Stimulated activated CD8-positive, alpha-beta memory T cell treated with anti-CD3 and anti-CD28 coated beads, Interleukin-4, amount 100 ng/mL, for 1 hour (primary cell): ENCODE results near the gene MRPL51.

Experiments used
- DNase-seq, 2 donors: peaks; one replicate each; pipeline ENCODE4 v3.0.0-alpha.2; 2020; ENCODE audit warnings: low read depth in 2 of 2, low spot score in 1 of 2

Gene MRPL51

DNA sequence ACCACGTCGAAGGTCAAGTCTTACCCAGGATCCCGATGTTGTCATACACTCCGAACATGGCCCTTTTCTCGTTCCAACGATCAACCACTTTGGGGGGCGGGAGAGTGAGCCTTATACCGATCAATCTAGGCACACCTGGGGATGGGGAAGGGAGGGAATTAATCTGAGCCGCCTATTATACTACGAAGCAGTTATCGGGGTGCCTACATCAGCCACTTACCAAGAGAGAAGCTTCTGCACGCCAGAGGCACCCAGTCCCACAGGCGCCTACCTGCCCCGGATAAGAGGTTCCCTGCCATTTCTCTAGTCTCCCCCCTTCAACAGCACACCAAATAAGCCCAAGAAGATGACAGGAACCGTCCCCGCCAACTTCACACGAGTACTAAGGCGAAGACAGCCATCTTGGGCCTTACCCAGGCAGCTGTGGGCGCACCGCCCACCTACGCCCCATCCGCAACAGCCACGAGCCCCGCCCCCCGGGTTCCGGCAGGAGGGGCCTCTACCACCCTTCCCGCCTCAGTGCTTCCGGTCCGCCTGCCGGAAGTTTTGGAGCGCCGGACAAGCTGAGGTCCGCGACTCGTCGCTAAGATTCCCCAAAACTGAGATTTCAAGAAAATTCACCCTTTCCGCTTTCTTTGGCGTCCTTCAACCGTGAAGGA, at the start of gene MRPL51:
TSS of gene MRPL51 (minus strand) at position 425 of the 659 bp plus-strand sequence. CDS start at position 299, 126 bp downstream.
- peak; percentile 95 to 96 for DNase-seq

GRCh38 chr12:6542209-6543009, 49.3 kb upstream of the MRPL51 start:
- no peak for DNase-seq

DNA sequence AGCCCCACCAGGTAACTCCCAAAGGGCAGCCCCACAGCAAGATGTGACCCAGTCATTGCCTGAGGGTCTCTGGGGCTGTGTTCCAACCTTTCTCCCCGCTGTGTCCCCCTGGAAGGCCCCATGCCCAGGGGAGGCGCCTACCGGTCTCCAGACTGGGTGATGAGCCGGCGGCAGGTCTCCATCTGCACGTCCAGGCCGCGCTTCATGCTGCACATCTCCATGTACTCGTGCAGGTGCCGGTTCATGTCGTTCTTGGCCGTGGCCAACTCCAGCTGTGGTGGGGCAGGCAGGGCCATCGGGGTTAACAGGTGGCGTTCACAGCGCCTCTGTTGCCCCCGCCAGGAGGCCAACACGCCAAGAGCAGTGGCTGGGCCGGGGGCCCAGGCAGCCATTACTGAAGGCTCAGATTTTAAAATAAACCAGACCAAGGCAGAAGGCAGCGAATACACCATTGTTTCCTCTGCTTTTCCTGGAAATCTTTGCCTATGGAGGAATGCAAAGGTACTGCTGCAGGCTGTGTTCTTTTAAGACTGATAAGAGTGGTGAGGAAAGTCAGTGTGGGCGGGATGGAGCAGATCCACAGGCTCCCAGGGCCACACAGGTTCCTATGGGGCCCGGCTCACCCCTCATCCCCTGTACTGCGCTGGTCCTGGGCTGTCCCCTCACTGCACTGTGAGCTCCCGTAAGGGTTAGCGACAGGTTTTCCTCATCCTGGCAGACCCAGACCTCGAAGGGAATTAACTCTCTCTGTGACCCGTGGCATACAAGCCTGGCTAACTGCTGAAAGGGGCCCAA, 48.5 kb upstream of the MRPL51 start:
- no peak for DNase-seq

- no peak for DNase-seq
Observed at GRCh38 chr12:6540181-6540877, 47.3 kb upstream of the MRPL51 start.

DNA sequence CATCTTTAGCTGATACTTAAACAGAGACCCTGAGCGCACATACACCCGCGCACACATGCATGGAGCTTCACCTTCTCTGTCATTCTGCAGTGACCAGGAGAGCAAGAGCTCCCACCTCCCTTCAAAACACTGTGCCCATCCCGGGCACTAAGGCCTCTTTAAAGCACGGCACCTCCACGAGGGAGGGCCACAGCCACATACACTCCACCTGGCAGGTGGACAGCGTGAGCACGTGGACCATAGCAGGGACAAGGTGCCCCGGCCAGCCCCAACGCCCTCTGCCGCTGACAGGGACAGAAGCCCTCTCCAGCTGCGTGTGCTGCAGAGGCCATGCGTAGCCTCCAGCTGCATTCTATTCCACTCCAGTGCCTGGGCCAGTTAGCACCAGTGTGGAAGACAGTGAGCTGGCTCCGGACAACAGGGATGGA, 46.7 kb upstream of the MRPL51 start:
- no peak for DNase-seq

GRCh38 chr12:6539314-6539682, 46.2 kb upstream of the MRPL51 start:
- no peak for DNase-seq

- DNase-seq: no peak
Observed at GRCh38 chr12:6538420-6539313, 45.6 kb upstream of the MRPL51 start.

DNA sequence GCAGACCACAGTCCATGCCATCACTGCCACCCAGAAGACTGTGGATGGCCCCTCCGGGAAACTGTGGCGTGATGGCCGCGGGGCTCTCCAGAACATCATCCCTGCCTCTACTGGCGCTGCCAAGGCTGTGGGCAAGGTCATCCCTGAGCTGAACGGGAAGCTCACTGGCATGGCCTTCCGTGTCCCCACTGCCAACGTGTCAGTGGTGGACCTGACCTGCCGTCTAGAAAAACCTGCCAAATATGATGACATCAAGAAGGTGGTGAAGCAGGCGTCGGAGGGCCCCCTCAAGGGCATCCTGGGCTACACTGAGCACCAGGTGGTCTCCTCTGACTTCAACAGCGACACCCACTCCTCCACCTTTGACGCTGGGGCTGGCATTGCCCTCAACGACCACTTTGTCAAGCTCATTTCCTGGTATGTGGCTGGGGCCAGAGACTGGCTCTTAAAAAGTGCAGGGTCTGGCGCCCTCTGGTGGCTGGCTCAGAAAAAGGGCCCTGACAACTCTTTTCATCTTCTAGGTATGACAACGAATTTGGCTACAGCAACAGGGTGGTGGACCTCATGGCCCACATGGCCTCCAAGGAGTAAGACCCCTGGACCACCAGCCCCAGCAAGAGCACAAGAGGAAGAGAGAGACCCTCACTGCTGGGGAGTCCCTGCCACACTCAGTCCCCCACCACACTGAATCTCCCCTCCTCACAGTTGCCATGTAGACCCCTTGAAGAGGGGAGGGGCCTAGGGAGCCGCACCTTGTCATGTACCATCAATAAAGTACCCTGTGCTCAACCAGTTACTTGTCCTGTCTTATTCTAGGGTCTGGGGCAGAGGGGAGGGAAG, 44.7 kb upstream of the MRPL51 start:
- peak; percentile 71 to 75 for DNase-seq

DNA sequence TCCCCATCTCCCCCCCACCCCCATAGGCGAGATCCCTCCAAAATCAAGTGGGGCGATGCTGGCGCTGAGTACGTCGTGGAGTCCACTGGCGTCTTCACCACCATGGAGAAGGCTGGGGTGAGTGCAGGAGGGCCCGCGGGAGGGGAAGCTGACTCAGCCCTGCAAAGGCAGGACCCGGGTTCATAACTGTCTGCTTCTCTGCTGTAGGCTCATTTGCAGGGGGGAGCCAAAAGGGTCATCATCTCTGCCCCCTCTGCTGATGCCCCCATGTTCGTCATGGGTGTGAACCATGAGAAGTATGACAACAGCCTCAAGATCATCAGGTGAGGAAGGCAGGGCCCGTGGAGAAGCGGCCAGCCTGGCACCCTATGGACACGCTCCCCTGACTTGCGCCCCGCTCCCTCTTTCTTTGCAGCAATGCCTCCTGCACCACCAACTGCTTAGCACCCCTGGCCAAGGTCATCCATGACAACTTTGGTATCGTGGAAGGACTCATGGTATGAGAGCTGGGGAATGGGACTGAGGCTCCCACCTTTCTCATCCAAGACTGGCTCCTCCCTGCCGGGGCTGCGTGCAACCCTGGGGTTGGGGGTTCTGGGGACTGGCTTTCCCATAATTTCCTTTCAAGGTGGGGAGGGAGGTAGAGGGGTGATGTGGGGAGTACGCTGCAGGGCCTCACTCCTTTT, 44.0 kb upstream of the MRPL51 start:
- no peak for DNase-seq

- DNase-seq: no peak
Observed at GRCh38 chr12:6535960-6536847, 43.1 kb upstream of the MRPL51 start.

GRCh38 chr12:6535697-6535946, 42.6 kb upstream of the MRPL51 start:
- DNase-seq: no peak

- DNase-seq: peak; percentile 36 to 58
Observed at GRCh38 chr12:6534945-6535696, 42.1 kb upstream of the MRPL51 start.

DNA sequence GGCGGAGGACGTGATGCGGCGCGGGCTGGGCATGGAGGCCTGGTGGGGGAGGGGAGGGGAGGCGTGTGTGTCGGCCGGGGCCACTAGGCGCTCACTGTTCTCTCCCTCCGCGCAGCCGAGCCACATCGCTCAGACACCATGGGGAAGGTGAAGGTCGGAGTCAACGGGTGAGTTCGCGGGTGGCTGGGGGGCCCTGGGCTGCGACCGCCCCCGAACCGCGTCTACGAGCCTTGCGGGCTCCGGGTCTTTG, 41.6 kb upstream of the MRPL51 start:
- peak in 1 of 2 donors; percentile 72 for DNase-seq

- DNase-seq: peak; percentile 67 to 68
Observed at GRCh38 chr12:6533923-6534694, 41.0 kb upstream of the MRPL51 start, which contains the start of gene GAPDH. Gene GAPDH (plus strand): TSS chr12:6534517. CDS start chr12:6534833, 316 bp downstream.

GRCh38 chr12:6533653-6533922, 40.5 kb upstream of the MRPL51 start:
- no peak for DNase-seq

GRCh38 chr12:6532927-6533652, 40.0 kb upstream of the MRPL51 start:
- no peak for DNase-seq
